ENCODE data around the gene EHMT1. TPM values are rescaled to one million over a fixed set of nuclear protein-coding genes. Genes with fewer than 3 reads are reported as not detected.
"Not testable (repeated sequence)": the region's sequence is repeated elsewhere in the genome, so short reads cannot be mapped to it uniquely, and the experiment has no call there.

EHMT1 gene
- total RNA-seq, 5 donors from 2014 or later (not counting 1 experiment from before 2014, with no cell fraction given), result 113 to 124 (median 121) TPM

DNA sequence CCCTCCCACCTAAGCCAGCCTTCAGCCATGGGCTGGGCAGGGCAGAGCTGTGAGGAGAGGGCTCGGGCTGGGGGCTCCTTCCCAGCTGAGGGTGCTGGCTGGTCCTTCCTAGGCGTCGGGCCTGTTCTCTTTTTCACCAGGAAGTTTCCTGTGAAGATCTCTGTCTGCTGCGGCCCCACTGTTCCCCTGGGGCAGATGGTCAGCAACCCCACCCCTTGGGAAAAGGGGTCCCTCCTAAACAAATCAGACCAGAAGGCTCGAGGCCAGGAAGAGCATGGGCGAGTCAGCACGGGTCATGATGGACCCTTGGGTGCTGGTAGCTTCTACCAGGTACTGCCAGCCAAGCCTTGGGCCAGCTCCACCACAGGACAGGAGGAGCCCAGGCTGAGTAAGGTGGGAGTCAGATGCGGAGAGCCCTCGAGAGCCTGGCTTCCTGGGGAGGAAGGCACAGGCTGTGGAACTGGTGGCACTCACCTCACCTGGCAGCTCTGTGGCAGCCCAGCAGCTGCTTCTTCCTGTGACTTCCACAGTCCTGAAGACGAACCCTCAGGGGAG lies 262.2 kb downstream of the EHMT1 start:
- WGBS (ENCODE audit: insufficient coverage), result 69% methylated on average over 7 of the region's 10 CpGs
- no peak for DNase-seq
- Histone ChIP-seq H3K9me3 (no peaks in the 10 kb centered on the region), H3K27me3 (replicated peaks in 1 of 2; ENCODE audit: control insufficient read depth in 2 of 2, extremely low read depth in 1 of 2, insufficient read depth in 2 of 2, low read length in 1 of 2) (peaks cover 0 to 40% of the 10 kb centered on the region in 2 experiments), H3K36me3 (ENCODE audit: control insufficient read depth in 2 of 2, extremely low read depth in 1 of 2, insufficient read depth in 1 of 2, low read length in 1 of 2) (no peaks in the 10 kb centered on the region), H3K27ac (ENCODE audit: low read length) (no peak overlapping the region), H3K4me1 (ENCODE audit: control insufficient read depth in 1 of 2, extremely low read depth in 1 of 2, insufficient read depth in 2 of 2, low read length in 2 of 2) (no peaks in the 10 kb centered on the region), H3K4me3 (ENCODE audit: control insufficient read depth in 1 of 2, extremely low read depth in 1 of 2, low read length in 1 of 2) (no peak overlapping the region)
- Mint-ChIP-seq H3K27ac (no peak overlapping the region), H3K4me3 (no peak overlapping the region), H3K9me3 (no peaks in the 10 kb centered on the region), H3K4me1 (peaks cover 2 to 4% (median 3%) of the 10 kb centered on the region in 3 donors), H3K27me3 (peaks cover 18 to 29% of the 10 kb centered on the region in 2 donors), H3K36me3 (no peaks in the 10 kb centered on the region)
- no peak for ATAC-seq (replicated peaks in 1 of 4)
- ChIA-PET CTCF (no interaction called here), POLR2A (no interaction called here)

DNA sequence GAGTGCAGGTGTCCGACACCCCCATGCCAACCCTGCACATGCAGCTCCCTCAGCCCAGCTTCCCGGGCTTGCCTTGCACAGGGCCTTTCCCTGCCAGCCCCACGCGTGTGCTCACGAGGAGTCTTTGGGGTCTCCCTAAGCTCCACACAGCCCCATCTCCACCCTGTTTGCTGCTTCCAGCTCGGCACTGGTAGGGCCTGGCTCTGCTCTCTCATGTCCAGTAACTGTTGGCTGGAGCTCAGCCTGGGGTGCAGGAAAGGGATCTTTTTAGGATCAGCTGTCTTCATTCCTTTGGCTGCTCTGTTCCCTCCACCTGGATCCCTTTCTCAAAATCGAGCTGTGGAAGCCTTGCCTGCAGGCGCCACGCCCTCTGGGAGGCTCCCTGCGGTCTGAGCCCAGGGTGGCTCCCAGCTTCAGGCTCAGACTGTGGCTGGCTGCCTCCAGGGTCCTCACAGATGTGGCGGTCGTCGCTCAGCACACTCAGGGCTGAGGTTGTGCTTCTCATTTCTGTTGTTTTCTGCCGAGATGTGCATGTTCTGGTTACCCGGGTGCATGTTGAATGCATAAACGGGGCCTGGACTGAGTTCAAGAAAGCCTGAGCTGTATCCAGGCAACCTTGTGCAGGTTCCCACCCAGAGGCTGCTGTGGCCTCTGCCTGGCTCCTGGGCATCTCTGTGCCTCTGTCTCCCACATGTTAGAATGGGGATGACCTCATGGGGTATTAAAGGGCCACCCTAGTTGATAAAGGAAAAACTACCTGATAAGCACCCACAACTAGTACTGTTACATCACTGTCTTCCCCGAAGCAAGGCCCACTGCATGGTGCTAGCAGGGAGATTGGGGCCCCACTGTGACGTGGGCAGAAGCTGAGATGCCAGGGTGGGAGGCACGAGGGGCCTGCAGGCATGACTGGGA lies 263.0 kb downstream of the EHMT1 start:
- Histone ChIP-seq H3K36me3 (ENCODE audit: control insufficient read depth in 2 of 2, extremely low read depth in 1 of 2, insufficient read depth in 1 of 2, low read length in 1 of 2) (no peaks in the 10 kb centered on the region), H3K27ac (ENCODE audit: low read length) (no peak overlapping the region), H3K4me1 (ENCODE audit: control insufficient read depth in 1 of 2, extremely low read depth in 1 of 2, insufficient read depth in 2 of 2, low read length in 2 of 2) (no peaks in the 10 kb centered on the region), H3K9me3 (no peaks in the 10 kb centered on the region), H3K4me3 (ENCODE audit: control insufficient read depth in 1 of 2, extremely low read depth in 1 of 2, low read length in 1 of 2) (no peak overlapping the region), H3K27me3 (replicated peaks in 1 of 2; ENCODE audit: control insufficient read depth in 2 of 2, extremely low read depth in 1 of 2, insufficient read depth in 2 of 2, low read length in 1 of 2) (peaks cover 0 to 32% of the 10 kb centered on the region in 2 experiments)
- POLR2A ChIA-PET, result no interaction called here
- no peaks in the 10 kb centered on the region for H3K36me3 Mint-ChIP-seq
- no peaks in the 10 kb centered on the region for H3K9me3 Mint-ChIP-seq
- ATAC-seq (replicated peaks in 1 of 4) (no peak), DNase-seq (no peak)
- no peak overlapping the region for H3K4me3 Mint-ChIP-seq
- H3K4me1 Mint-ChIP-seq, result peaks cover 0 to 4% (median 0%) of the 10 kb centered on the region in 3 donors
- CTCF ChIA-PET, result no interaction called here
- WGBS (ENCODE audit: insufficient coverage), result 71% methylated on average over 17 of the region's 19 CpGs
- peaks cover 12 to 21% of the 10 kb centered on the region in 2 donors for H3K27me3 Mint-ChIP-seq
- H3K27ac Mint-ChIP-seq, result no peak overlapping the region

DNA sequence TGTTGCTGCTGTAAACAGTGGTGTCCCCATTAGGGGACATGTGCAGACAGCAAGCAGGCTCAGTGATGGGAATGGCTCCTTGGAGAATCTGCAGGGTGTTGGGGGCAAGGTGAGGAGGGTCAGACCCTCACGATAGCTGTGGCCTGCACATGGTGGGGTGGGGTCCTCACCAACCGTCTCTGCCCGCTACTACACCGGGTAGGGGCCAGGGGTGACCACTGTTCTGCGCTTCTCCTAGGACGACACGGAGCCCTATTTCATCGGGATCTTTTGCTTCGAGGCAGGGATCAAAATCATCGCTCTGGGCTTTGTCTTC lies 263.7 kb downstream of the EHMT1 start:
- Histone ChIP-seq H3K4me1 (ENCODE audit: control insufficient read depth in 1 of 2, extremely low read depth in 1 of 2, insufficient read depth in 2 of 2, low read length in 2 of 2) (no peaks in the 10 kb centered on the region), H3K4me3 (ENCODE audit: control insufficient read depth in 1 of 2, extremely low read depth in 1 of 2, low read length in 1 of 2) (no peak overlapping the region), H3K27me3 (replicated peaks in 1 of 2; ENCODE audit: control insufficient read depth in 2 of 2, extremely low read depth in 1 of 2, insufficient read depth in 2 of 2, low read length in 1 of 2) (peaks cover 0 to 29% of the 10 kb centered on the region in 2 experiments), H3K27ac (ENCODE audit: low read length) (no peak overlapping the region), H3K9me3 (no peaks in the 10 kb centered on the region), H3K36me3 (ENCODE audit: control insufficient read depth in 2 of 2, extremely low read depth in 1 of 2, insufficient read depth in 1 of 2, low read length in 1 of 2) (no peaks in the 10 kb centered on the region)
- H3K4me1 Mint-ChIP-seq, result peaks cover 0 to 4% (median 0%) of the 10 kb centered on the region in 3 donors
- no peak overlapping the region for H3K27ac Mint-ChIP-seq
- H3K27me3 Mint-ChIP-seq, result peaks cover 12 to 20% of the 10 kb centered on the region in 2 donors
- ATAC-seq (replicated peaks in 1 of 4) (no peak), DNase-seq (no peak)
- ChIA-PET POLR2A (no interaction called here), CTCF (no interaction called here)
- no peaks in the 10 kb centered on the region for H3K9me3 Mint-ChIP-seq
- H3K36me3 Mint-ChIP-seq, result no peaks in the 10 kb centered on the region
- no peak overlapping the region for H3K4me3 Mint-ChIP-seq
- 89% methylated on average over 10 of the region's 10 CpGs for WGBS (ENCODE audit: insufficient coverage)

DNA sequence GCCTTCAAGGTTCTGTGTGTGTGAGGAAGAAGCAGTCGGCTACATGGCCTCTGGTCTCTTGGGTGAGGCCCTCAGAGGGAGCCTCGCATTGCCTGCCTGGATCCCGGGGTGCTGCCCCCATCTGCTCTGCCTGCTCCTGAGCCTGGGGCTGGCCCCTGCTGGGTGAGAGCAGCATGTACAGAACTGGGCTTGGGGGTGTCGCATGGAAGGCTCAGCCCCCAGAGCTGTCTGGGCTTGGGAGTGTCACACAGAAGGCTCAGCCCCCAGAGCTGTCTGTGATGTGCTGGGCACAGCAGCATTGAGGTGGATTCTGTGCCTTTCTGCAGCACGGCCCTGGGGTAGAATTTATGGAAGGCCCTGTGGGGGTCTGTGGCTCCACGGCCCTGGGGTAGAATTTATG lies 265.2 kb downstream of the EHMT1 start:
- DNase-seq; POLR2A ChIA-PET; H3K4me1 Mint-ChIP-seq; H3K36me3 ChIP-seq (ENCODE audit: control insufficient read depth in 2 of 2, extremely low read depth in 1 of 2, insufficient read depth in 1 of 2, low read length in 1 of 2); H3K36me3 Mint-ChIP-seq; H3K4me1 ChIP-seq (ENCODE audit: control insufficient read depth in 1 of 2, extremely low read depth in 1 of 2, insufficient read depth in 2 of 2, low read length in 2 of 2); H3K27ac Mint-ChIP-seq; H3K9me3 Mint-ChIP-seq; H3K4me3 Mint-ChIP-seq; H3K4me3 ChIP-seq (ENCODE audit: control insufficient read depth in 1 of 2, extremely low read depth in 1 of 2, low read length in 1 of 2); H3K27ac ChIP-seq (ENCODE audit: low read length); H3K9me3 ChIP-seq; CTCF ChIA-PET; ATAC-seq (replicated peaks in 1 of 4): not testable (repeated sequence)
- H3K27me3 ChIP-seq (replicated peaks in 1 of 2; ENCODE audit: control insufficient read depth in 2 of 2, extremely low read depth in 1 of 2, insufficient read depth in 2 of 2, low read length in 1 of 2), result peaks cover 0 to 26% of the 10 kb centered on the region in 2 experiments
- WGBS (ENCODE audit: insufficient coverage), result no CpG with 5 or more reads among the region's 6 CpGs
- peaks cover 12 to 18% of the 10 kb centered on the region in 2 donors for H3K27me3 Mint-ChIP-seq

DNA sequence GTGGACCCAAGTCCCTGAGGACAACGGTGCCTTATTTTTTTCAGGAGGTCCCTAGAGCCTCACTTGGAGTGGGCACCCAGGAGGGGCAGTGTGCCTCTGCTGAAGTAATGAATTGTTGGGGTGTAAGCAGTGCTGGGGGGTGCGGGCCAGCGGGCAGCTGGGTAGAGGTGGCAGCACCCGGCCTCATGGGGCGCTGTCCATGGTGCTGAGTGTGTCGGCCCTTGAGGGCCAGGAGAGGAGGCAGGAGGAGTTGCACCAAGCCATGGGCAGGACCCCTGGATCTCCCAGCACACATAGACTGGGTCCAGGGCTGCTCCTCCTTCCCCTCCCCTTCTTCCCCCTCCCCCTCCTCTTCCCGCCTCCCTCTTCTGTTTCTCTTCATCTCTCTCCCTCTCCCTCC lies 265.7 kb downstream of the EHMT1 start:
- H3K9me3 Mint-ChIP-seq, POLR2A ChIA-PET: not testable (repeated sequence)

DNA sequence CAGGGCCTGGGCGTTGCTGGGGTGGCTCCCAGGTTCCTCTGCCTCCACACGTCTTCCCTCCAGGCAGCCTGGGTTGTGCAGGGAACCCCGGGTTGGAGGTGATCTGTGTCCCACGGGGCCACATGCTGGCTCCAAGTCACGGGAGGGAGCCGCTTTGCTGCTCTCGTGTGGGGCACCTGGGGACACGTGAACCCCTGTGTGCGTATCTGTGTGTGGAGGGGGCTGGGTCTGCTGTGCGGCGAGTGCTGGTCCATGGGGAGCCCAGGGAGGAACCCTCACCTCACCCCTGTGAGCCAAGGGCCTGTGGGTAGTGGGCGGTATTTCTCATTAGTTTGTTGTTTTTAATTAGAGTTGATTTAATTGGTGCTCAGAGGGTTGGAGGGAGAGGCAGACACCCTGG lies 266.3 kb downstream of the EHMT1 start:
- H3K27me3 Mint-ChIP-seq; H3K4me3 Mint-ChIP-seq; H3K36me3 Mint-ChIP-seq; H3K4me3 ChIP-seq (ENCODE audit: control insufficient read depth in 1 of 2, extremely low read depth in 1 of 2, low read length in 1 of 2); H3K4me1 Mint-ChIP-seq; H3K9me3 ChIP-seq; H3K27ac Mint-ChIP-seq; DNase-seq; H3K36me3 ChIP-seq (ENCODE audit: control insufficient read depth in 2 of 2, extremely low read depth in 1 of 2, insufficient read depth in 1 of 2, low read length in 1 of 2); H3K4me1 ChIP-seq (ENCODE audit: control insufficient read depth in 1 of 2, extremely low read depth in 1 of 2, insufficient read depth in 2 of 2, low read length in 2 of 2); CTCF ChIA-PET; H3K9me3 Mint-ChIP-seq; POLR2A ChIA-PET; ATAC-seq (replicated peaks in 1 of 4); H3K27ac ChIP-seq (ENCODE audit: low read length): not testable (repeated sequence)
- WGBS (ENCODE audit: insufficient coverage), result no CpG with 5 or more reads among the region's 12 CpGs
- H3K27me3 ChIP-seq (replicated peaks in 1 of 2; ENCODE audit: control insufficient read depth in 2 of 2, extremely low read depth in 1 of 2, insufficient read depth in 2 of 2, low read length in 1 of 2), result peaks cover 0 to 15% of the 10 kb centered on the region in 2 experiments

More for the DNA sequence above, 265.7 kb downstream of the EHMT1 start:
- H3K27me3 Mint-ChIP-seq, result peaks cover 12 to 13% of the 10 kb centered on the region in 2 donors
- H3K36me3 ChIP-seq (ENCODE audit: control insufficient read depth in 2 of 2, extremely low read depth in 1 of 2, insufficient read depth in 1 of 2, low read length in 1 of 2); H3K36me3 Mint-ChIP-seq; H3K27ac ChIP-seq (ENCODE audit: low read length); H3K4me1 ChIP-seq (ENCODE audit: control insufficient read depth in 1 of 2, extremely low read depth in 1 of 2, insufficient read depth in 2 of 2, low read length in 2 of 2); CTCF ChIA-PET; H3K4me1 Mint-ChIP-seq; H3K27ac Mint-ChIP-seq; H3K4me3 ChIP-seq (ENCODE audit: control insufficient read depth in 1 of 2, extremely low read depth in 1 of 2, low read length in 1 of 2); H3K9me3 ChIP-seq; H3K4me3 Mint-ChIP-seq: not testable (repeated sequence)
- no CpG with 5 or more reads among the region's 7 CpGs for WGBS (ENCODE audit: insufficient coverage)
- peak in 1 of 4 experiments; percentile 38 for ATAC-seq (replicated peaks in 1 of 4)
- peaks cover 0 to 20% of the 10 kb centered on the region in 2 experiments for H3K27me3 ChIP-seq (replicated peaks in 1 of 2; ENCODE audit: control insufficient read depth in 2 of 2, extremely low read depth in 1 of 2, insufficient read depth in 2 of 2, low read length in 1 of 2)
- peak in 4 of 35 experiments; percentile 5 to 11 (median 8) for DNase-seq

Measured in T-cell (primary cell).